Liver (tissue), 3 donors: ENCODE measurements around the gene TSPO2.

Source experiments
- JUND ChIP-seq, 2 donors: IDR thresholded peaks; 2 replicates each; pipeline ENCODE4 v1.6.1; 2016; ENCODE audit warnings: antibody characterized with exemption in 2 of 2
- RAD21 ChIP-seq, 2 donors: IDR thresholded peaks; 2 replicates each; pipeline ENCODE4 v1.6.1; 2016; ENCODE audit warnings: antibody characterized with exemption in 2 of 2, mild to moderate bottlenecking in 2 of 2
- RXRA ChIP-seq, 2 donors: IDR thresholded peaks; 2 replicates each; pipeline ENCODE4 v1.6.1; 2017 to 2018; ENCODE audit warnings: antibody characterized with exemption in 2 of 2, mild to moderate bottlenecking in 1 of 2
- TAF1 ChIP-seq: conservative IDR thresholded peaks from 2 replicates; pipeline ENCODE4 v1.6.1; 2016; ENCODE audit warnings: antibody characterized with exemption, mild to moderate bottlenecking
- TF ChIP-seq, protein P1 (sequence below): fragments of 150-350 bp; IDR thresholded peaks from 2 replicates; pipeline ENCODE4 v1.5.1; 2017; ENCODE audit warnings: improper control_type of control experiment, low read depth, low read length; ENCODE audit not compliant: missing input control
- donor health status: healthy.
- donor health status: healthy.

DNA sequence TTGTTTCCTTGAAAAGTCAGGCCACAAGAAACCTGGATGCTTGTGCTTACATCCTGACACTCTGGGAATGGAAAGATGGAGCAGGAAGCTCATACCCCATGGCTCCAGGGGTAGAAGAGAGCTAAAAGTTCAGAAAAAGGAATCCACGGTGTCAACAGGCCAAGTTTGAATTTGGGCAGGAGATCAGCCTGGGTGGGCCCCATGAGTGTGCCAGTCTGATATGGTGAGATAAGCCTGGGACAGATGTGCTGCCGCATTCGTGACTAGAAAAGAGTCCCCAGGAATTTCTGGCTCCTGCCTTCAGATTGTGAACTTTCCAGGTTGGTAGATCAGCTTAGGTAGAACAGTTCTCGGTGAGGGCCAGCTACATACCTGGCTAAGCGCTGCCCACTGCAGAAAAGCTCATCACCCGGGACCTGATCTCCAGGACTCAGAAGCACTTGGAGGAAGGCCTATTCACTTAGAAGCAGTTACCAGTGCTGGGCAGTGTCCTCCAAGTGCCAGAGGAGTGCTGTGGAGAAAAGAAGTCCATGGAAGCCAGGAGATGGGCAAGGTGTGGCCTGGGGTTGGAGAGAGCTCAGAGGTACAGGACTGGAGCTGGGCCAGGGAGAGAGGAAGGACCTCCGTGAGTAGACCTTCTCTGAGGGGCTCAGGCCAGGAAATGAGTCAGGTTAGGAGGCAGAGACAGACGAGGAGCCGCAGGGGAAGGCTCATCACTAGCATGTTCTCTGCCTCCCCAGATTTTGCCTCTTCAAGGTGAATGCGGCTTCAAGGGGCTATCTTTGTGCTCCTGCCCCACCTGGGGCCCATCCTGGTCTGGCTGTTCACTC lies at the start of gene TSPO2:
- no peak for TF ChIP-seq TAF1
- TF ChIP-seq, protein P1, sequence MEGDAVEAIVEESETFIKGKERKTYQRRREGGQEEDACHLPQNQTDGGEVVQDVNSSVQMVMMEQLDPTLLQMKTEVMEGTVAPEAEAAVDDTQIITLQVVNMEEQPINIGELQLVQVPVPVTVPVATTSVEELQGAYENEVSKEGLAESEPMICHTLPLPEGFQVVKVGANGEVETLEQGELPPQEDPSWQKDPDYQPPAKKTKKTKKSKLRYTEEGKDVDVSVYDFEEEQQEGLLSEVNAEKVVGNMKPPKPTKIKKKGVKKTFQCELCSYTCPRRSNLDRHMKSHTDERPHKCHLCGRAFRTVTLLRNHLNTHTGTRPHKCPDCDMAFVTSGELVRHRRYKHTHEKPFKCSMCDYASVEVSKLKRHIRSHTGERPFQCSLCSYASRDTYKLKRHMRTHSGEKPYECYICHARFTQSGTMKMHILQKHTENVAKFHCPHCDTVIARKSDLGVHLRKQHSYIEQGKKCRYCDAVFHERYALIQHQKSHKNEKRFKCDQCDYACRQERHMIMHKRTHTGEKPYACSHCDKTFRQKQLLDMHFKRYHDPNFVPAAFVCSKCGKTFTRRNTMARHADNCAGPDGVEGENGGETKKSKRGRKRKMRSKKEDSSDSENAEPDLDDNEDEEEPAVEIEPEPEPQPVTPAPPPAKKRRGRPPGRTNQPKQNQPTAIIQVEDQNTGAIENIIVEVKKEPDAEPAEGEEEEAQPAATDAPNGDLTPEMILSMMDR: no peak
- no peak for TF ChIP-seq RAD21 (IDR thresholded peaks at IDR 0.05)
- TF ChIP-seq JUND (IDR thresholded peaks at IDR 0.05): no peak
- TF ChIP-seq RXRA (IDR thresholded peaks at IDR 0.05): no peak
